Measurements from ENCODE around the gene DNAH1.

DNA sequence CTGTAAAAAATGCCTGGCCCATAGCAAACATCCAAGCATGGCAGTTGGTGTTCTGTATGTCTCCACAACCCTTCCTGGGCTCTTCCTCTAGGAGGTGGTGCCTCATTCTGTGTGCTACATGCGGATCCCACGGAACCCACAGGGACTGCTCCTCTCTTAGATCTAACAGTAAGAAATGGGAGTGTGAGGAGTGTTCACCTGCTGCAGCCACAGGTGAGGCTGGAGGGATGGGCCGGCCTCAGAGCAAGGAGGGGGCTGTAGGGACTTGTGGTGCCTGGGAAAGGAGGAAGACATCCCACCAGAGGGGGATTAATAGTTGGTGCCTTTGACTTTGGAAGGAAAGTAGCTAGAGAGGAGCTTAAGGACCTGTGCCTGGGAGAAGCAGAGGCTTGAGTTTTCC lies 106.5 kb downstream of the DNAH1 start:
- TF ChIP-seq POLR2AphosphoS5 (IDR thresholded peaks at IDR 0.05) (no peak), EP300 (IDR thresholded peaks at IDR 0.05) (no peak), POLR2A (IDR thresholded peaks at IDR 0.05) (no peak)
- TF ChIP-seq, protein P1, sequence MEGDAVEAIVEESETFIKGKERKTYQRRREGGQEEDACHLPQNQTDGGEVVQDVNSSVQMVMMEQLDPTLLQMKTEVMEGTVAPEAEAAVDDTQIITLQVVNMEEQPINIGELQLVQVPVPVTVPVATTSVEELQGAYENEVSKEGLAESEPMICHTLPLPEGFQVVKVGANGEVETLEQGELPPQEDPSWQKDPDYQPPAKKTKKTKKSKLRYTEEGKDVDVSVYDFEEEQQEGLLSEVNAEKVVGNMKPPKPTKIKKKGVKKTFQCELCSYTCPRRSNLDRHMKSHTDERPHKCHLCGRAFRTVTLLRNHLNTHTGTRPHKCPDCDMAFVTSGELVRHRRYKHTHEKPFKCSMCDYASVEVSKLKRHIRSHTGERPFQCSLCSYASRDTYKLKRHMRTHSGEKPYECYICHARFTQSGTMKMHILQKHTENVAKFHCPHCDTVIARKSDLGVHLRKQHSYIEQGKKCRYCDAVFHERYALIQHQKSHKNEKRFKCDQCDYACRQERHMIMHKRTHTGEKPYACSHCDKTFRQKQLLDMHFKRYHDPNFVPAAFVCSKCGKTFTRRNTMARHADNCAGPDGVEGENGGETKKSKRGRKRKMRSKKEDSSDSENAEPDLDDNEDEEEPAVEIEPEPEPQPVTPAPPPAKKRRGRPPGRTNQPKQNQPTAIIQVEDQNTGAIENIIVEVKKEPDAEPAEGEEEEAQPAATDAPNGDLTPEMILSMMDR (IDR thresholded peaks at IDR 0.05), result no peak

All from gastroesophageal sphincter (tissue), 3 donors.